KMS-11 (cell line): ENCODE results near the gene NOM1.
"Not testable (repeated sequence)": the region's sequence is repeated elsewhere in the genome, so short reads cannot be mapped to it uniquely, and the experiment has no call there.

Experiments
- H2AFZ ChIP-seq: fragments of 200-600 bp; sonication (generic); 2 replicates; pipeline ENCODE4 v1.6.1; 2016; ENCODE audit warnings: antibody characterized with exemption, mixed run types, low read depth
- H3K27ac ChIP-seq: fragments of 200-600 bp; sonication (generic); 2 replicates; pipeline ENCODE4 v1.6.1; 2016; ENCODE audit warnings: mild to moderate bottlenecking, mixed run types
- H3K27me3 ChIP-seq: fragments of 200-600 bp; sonication (generic); 2 replicates; pipeline ENCODE4 v1.6.1; 2017; ENCODE audit warnings: mild to moderate bottlenecking, low read depth, mixed run types, moderate library complexity; ENCODE audit not compliant: insufficient read depth
- H3K36me3 ChIP-seq: fragments of 200-600 bp; sonication (generic); 2 replicates; pipeline ENCODE4 v1.6.1; 2017; ENCODE audit warnings: mild to moderate bottlenecking, mixed run types; ENCODE audit not compliant: insufficient read depth
- H3K4me1 ChIP-seq: fragments of 200-600 bp; sonication (generic); 2 replicates; pipeline ENCODE4 v1.6.1; 2016; ENCODE audit warnings: mild to moderate bottlenecking, low read depth, mixed run types; ENCODE audit not compliant: poor library complexity, severe bottlenecking
- H3K4me2 ChIP-seq: fragments of 200-600 bp; sonication (generic); 2 replicates; pipeline ENCODE4 v1.7.0; 2016; ENCODE audit warnings: mild to moderate bottlenecking, mixed run types
- H3K4me3 ChIP-seq: fragments of 200-600 bp; sonication (generic); IDR thresholded peaks from 2 replicates; pipeline ENCODE4 v1.6.1; 2017; ENCODE audit warnings: low read depth, low read length, mixed read lengths; ENCODE audit not compliant: insufficient read depth
- H3K79me2 ChIP-seq: fragments of 200-600 bp; sonication (generic); 2 replicates; pipeline ENCODE4 v1.6.1; 2016; ENCODE audit warnings: low read depth, mixed run types; ENCODE audit not compliant: insufficient read depth
- H3K9ac ChIP-seq: fragments of 200-600 bp; sonication (generic); 2 replicates; pipeline ENCODE4 v1.6.1; 2016; ENCODE audit warnings: mild to moderate bottlenecking, mixed run types
- H4K20me1 ChIP-seq: fragments of 200-600 bp; sonication (generic); 2 replicates; pipeline ENCODE4 v1.6.1; 2016; ENCODE audit warnings: mild to moderate bottlenecking, mixed run types; ENCODE audit not compliant: insufficient read depth
- TF ChIP-seq, protein P1 (sequence below): fragments of 200-600 bp; sonication (generic); conservative IDR thresholded peaks from 2 replicates; pipeline ENCODE4 v1.6.1; 2017; ENCODE audit warnings: low read depth, mild to moderate bottlenecking, antibody characterized with exemption, low read length, moderate library complexity, mixed read lengths

Gene NOM1

DNA sequence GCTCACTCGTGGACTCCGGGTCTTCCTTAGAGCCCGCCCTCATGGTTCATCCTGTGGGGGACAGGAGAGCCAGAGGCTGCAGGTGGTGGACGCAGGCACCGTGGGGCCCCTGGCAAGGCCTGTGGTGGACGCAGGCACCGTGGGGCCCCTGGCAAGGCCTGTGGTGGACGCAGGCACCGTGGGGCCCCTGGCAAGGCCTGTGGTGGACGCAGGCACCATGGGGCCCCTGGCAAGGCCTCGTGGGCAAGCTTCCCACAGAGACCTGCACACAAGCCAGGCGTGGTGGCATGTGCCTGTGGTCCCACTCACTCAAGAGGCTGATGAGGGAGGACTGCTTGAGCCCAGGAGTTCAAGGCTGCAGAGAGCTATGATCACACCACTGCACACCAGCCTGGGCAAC lies 23.7 kb upstream of the NOM1 start:
- not testable (repeated sequence) for H3K79me2 ChIP-seq, H3K27me3 ChIP-seq, H4K20me1 ChIP-seq, H3K4me3 ChIP-seq, H3K9ac ChIP-seq, H2AFZ ChIP-seq, H3K36me3 ChIP-seq, H3K4me1 ChIP-seq, H3K4me2 ChIP-seq, H3K27ac ChIP-seq

DNA sequence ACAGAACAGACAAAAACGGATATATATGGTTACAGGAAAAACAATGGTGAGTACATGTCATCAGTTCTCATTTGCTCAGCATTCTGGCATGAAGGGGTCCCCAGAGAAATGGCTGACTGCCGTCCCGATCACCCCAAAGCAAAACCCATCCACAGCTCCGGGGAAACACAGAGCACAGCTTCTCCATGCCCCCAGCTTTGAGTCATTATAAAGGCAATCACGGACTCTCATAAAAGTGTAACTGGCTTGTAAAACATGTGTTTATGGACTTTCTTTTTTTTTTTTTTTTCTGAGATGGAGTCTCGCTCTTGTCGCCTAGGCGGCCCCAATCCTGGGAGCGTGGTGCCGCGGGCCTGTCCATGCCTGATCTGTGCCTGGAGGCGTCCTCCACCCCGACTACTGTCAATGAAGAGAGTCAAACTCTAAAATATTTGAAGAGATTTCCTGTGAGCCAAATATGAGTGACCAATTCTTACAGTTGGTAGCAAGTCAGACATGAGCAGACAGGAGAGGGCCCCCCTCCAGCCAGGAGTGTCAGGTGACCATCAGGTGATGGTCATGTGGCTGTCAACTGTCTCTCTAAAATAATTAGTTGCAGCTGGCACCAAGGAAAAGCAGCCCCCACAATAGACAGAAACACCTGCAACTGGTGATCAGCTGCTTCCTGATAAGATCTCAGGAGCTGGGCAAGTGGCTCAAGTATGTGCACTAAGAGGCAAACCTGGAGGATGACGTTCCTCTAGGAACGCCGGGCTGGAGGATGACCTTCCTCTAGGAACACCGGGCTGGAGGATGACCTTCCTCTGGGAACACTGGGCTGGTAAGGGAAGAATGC lies 21.7 kb upstream of the NOM1 start:
- H3K27ac ChIP-seq = no peak overlapping the region
- H3K27me3 ChIP-seq = no peaks in the 10 kb centered on the region
- no peak overlapping the region for H3K4me2 ChIP-seq
- TF ChIP-seq, protein P1, sequence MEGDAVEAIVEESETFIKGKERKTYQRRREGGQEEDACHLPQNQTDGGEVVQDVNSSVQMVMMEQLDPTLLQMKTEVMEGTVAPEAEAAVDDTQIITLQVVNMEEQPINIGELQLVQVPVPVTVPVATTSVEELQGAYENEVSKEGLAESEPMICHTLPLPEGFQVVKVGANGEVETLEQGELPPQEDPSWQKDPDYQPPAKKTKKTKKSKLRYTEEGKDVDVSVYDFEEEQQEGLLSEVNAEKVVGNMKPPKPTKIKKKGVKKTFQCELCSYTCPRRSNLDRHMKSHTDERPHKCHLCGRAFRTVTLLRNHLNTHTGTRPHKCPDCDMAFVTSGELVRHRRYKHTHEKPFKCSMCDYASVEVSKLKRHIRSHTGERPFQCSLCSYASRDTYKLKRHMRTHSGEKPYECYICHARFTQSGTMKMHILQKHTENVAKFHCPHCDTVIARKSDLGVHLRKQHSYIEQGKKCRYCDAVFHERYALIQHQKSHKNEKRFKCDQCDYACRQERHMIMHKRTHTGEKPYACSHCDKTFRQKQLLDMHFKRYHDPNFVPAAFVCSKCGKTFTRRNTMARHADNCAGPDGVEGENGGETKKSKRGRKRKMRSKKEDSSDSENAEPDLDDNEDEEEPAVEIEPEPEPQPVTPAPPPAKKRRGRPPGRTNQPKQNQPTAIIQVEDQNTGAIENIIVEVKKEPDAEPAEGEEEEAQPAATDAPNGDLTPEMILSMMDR = no peak
- H3K4me1 ChIP-seq = no peaks in the 10 kb centered on the region
- H3K36me3 ChIP-seq = no peaks in the 10 kb centered on the region
- H2AFZ ChIP-seq = no peak overlapping the region
- no peak overlapping the region for H3K9ac ChIP-seq
- H3K4me3 ChIP-seq = no peak overlapping the region
- no peaks in the 10 kb centered on the region for H3K79me2 ChIP-seq
- H4K20me1 ChIP-seq = no peaks in the 10 kb centered on the region

DNA sequence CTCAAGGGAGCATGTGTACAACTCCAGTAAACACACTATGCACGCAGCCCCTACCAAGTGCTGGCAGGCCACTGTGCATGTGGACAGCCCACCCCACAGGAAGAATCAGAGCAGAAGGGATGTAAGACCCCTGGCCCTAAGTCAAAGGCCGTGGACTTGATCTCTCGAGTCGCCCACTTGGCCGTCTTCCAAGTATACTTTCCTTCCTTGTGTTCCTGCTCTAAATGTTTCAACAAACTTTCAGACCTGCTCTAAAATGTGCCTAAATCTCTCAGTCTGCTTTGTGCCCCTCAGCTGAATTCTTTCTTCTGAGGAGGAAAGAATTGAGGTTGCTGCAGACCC lies 21.1 kb upstream of the NOM1 start:
- H3K27me3 ChIP-seq = no peaks in the 10 kb centered on the region
- H2AFZ ChIP-seq = no peak overlapping the region
- H3K79me2 ChIP-seq = no peaks in the 10 kb centered on the region
- H4K20me1 ChIP-seq = no peaks in the 10 kb centered on the region
- no peak overlapping the region for H3K27ac ChIP-seq
- no peaks in the 10 kb centered on the region for H3K4me1 ChIP-seq
- no peak overlapping the region for H3K4me3 ChIP-seq
- no peak overlapping the region for H3K9ac ChIP-seq
- H3K36me3 ChIP-seq = no peaks in the 10 kb centered on the region
- TF ChIP-seq, protein P1 = no peak
- H3K4me2 ChIP-seq = no peak overlapping the region

DNA sequence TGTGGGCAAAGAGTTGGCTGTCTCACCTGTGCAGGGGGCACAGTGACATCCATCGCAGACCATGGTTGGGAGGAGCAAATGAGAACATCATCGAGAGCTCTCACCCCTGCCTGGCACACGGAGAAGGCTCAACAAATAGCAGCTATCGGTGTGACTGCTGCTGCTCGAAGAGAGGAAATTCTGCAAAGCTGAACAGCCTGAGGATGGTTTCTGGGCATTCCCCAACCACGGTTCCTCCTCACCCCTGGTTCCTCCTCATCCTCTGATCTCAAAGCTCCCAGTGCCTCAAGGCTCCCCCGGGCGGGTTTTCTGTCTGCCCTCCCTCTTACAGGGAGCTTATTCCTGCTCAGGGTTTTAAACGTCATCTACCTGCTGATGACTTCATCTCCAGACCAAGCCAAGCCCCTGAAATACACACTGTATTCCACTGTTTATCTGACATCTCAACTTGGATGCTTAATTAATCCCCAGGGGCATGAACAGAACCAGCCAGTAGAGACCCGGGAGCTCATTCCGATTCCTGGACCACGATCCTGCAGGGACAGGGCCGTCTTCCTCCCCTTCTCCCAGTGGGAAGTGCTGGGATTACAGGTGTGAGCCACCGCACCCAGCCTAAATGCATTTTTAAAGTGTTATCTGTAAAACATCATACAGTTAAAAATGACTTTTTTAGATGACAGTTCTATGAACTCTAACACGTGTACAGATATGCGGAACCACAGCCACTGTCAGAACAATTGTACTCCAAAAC lies 19.5 kb upstream of the NOM1 start:
- no peak overlapping the region for H2AFZ ChIP-seq
- H3K9ac ChIP-seq = no peak overlapping the region
- H3K36me3 ChIP-seq = no peaks in the 10 kb centered on the region
- H3K4me3 ChIP-seq = no peak overlapping the region
- TF ChIP-seq, protein P1 = no peak
- no peaks in the 10 kb centered on the region for H3K27me3 ChIP-seq
- no peaks in the 10 kb centered on the region for H3K79me2 ChIP-seq
- no peak overlapping the region for H3K4me2 ChIP-seq
- H4K20me1 ChIP-seq = no peaks in the 10 kb centered on the region
- no peak overlapping the region for H3K27ac ChIP-seq
- no peaks in the 10 kb centered on the region for H3K4me1 ChIP-seq

DNA sequence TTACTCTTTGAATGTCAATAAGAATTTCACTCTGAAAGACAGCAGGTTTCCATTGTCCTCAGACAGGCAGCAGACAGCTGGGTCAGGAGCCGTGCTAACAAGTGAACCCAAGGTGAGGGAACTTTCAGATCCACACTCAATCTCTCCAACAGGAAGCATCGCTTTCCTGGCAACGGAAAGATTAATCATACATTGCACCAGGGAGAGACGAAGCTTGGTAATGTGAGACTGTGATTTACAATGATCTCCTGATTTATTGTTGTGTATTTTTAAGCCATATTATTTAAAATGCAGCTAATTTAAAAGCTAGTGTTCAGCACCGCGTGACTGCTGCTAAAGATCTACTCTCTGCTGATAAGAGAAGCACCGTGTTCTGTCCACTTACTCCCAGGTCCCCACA lies 17.5 kb upstream of the NOM1 start:
- no peak overlapping the region for H3K4me2 ChIP-seq
- no peaks in the 10 kb centered on the region for H3K27me3 ChIP-seq
- H4K20me1 ChIP-seq = no peaks in the 10 kb centered on the region
- no peaks in the 10 kb centered on the region for H3K36me3 ChIP-seq
- TF ChIP-seq, protein P1 = no peak
- H3K9ac ChIP-seq = no peak overlapping the region
- H3K27ac ChIP-seq = no peak overlapping the region
- H3K79me2 ChIP-seq = no peaks in the 10 kb centered on the region
- H3K4me3 ChIP-seq = no peak overlapping the region
- no peak overlapping the region for H2AFZ ChIP-seq
- H3K4me1 ChIP-seq = no peaks in the 10 kb centered on the region
